HCT116 (cell line): ENCODE data around the gene UGT1A9. TPM values are rescaled to one million over a fixed set of nuclear protein-coding genes. Genes with fewer than 3 reads are reported as not detected.
"Not testable (repeated sequence)": the region's sequence is repeated elsewhere in the genome, so short reads cannot be mapped to it uniquely, and the experiment has no call there.

ENCODE experiments used
- ATAC-seq: fragments of 200-7000 bp; cut with Tn5 transposase; 2 replicates; pipeline ENCODE4 v1.9.1; 2020; ENCODE audit warnings: mild to moderate bottlenecking, moderate library complexity
- BruUV-seq: library from RNA; stranded (reverse); fragments of 400-500 nt; replicated peaks from 2 replicates; lab custom pipeline; 2021; lab: Mats Ljungman, UMichigan
- CTCF ChIA-PET: fragments of 300-600 bp; sonication (Branson Sonifier 250); formaldehyde crosslinking; loops from one replicate; lab custom pipeline; 2021; ENCODE audit warnings: antibody characterized with exemption; lab: Charles Lee
- POLR2A ChIA-PET: fragments of 300-600, 350-600 bp; sonication (Branson Sonifier 250); formaldehyde crosslinking; loops from one replicate; lab custom pipeline; 2021; ENCODE audit warnings: antibody characterized with exemption; lab: Charles Lee
- RAD21 ChIA-PET, 2 experiments: fragments of 300-600 bp; sonication (Branson Sonifier 250); formaldehyde crosslinking; loops; one replicate each; lab custom pipeline; 2023; ENCODE audit warnings: low total read pairs in 2 of 2; ENCODE audit not compliant: uncharacterized antibody in 2 of 2, unreplicated experiment in 2 of 2, low non-redundant PET in 1 of 2; lab: Charles Lee
- DNase-seq: peaks from one replicate; pipeline ENCODE4 v3.0.0-alpha.2; 2010; ENCODE audit warnings: low read depth, low spot score
- H2AFZ ChIP-seq: fragments of 200-600 bp; shearing (Covaris generic), sonication (generic); 2 replicates; pipeline ENCODE4 v1.6.1; 2017; ENCODE audit warnings: low read depth, mixed run types, mixed read lengths, antibody characterized with exemption, low read length; ENCODE audit not compliant: poor library complexity, severe bottlenecking
- H3K27ac ChIP-seq: 2 replicates; pipeline ENCODE4 v1.5.1; 2012; ENCODE audit warnings: low read depth, low read length
- H3K27me3 ChIP-seq: fragments of 200-600 bp; sonication (generic); 2 replicates; pipeline ENCODE4 v1.6.1; 2016; ENCODE audit warnings: mixed run types, low read length, mixed read lengths; ENCODE audit not compliant: insufficient read depth
- H3K36me3 ChIP-seq, 2 experiments: fragments of 200-500 bp in 1 of 2; fragments of 200-600 bp in 1 of 2; sonication (Bioruptor generic) in 1 of 2; sonication (generic) in 1 of 2; 2 replicates each; pipeline versions ENCODE4 v1.5.1 to v1.6.1; 2014 to 2016; ENCODE audit warnings: low read length in 2 of 2, inconsistent platforms in 1 of 2, mixed read lengths in 1 of 2, mixed run types in 1 of 2; ENCODE audit not compliant: insufficient read depth in 2 of 2, control insufficient read depth in 1 of 2
- H3K4me1 ChIP-seq, 2 experiments: fragments of 200-600 bp in 1 of 2; sonication (generic) in 1 of 2; 2 replicates each; pipeline versions ENCODE4 v1.5.1 to v1.6.1; 2012 to 2017; ENCODE audit warnings: low read length in 2 of 2, inconsistent platforms in 1 of 2, mild to moderate bottlenecking in 1 of 2, mixed read lengths in 1 of 2, mixed run types in 1 of 2, moderate library complexity in 1 of 2; ENCODE audit not compliant: insufficient read depth in 2 of 2, control insufficient read depth in 1 of 2
- H3K4me2 ChIP-seq: fragments of 200-600 bp; sonication (generic); 2 replicates; pipeline ENCODE4 v1.6.1; 2017; ENCODE audit warnings: mixed run types, low read length, mixed read lengths
- H3K4me3 ChIP-seq, 2 experiments: fragments of 200-600 bp in 1 of 2; sonication (generic) in 1 of 2; replicated peaks in 1 of 2; 2 replicates each; pipeline ENCODE4 v1.5.1; 2011 to 2016; ENCODE audit warnings: low read length in 2 of 2, control low read depth in 1 of 2, low read depth in 1 of 2, mild to moderate bottlenecking in 1 of 2, mixed read lengths in 1 of 2, mixed run types in 1 of 2
- H3K79me2 ChIP-seq: fragments of 200-600 bp; sonication (generic); 2 replicates; pipeline ENCODE4 v1.6.1; 2017; ENCODE audit warnings: mild to moderate bottlenecking, mixed run types, low read length, moderate library complexity, mixed read lengths; ENCODE audit not compliant: insufficient read depth
- H3K9ac ChIP-seq: fragments of 200-600 bp; sonication (generic); 2 replicates; pipeline ENCODE4 v1.6.1; 2016; ENCODE audit warnings: low read length, mixed read lengths
- H3K9me2 ChIP-seq: fragments of 200-600 bp; sonication (generic), shearing (Covaris generic); 2 replicates; pipeline ENCODE4 v1.6.1; 2017; ENCODE audit warnings: mixed run types, mild to moderate bottlenecking, moderate library complexity; ENCODE audit not compliant: insufficient read depth
- H3K9me3 ChIP-seq, 2 experiments: fragments of 200-500 bp in 1 of 2; fragments of 200-600 bp in 1 of 2; sonication (Bioruptor generic) in 1 of 2; sonication (generic) in 1 of 2; 2 replicates each; pipeline ENCODE4 v1.6.1; 2014 to 2017; ENCODE audit warnings: low read length in 2 of 2, mixed read lengths in 2 of 2, inconsistent platforms in 1 of 2, low read depth in 1 of 2, mild to moderate bottlenecking in 1 of 2, mixed run types in 1 of 2, moderate library complexity in 1 of 2; ENCODE audit not compliant: control insufficient read depth in 1 of 2, insufficient read depth in 1 of 2
- H4K20me1 ChIP-seq: fragments of 200-600 bp; sonication (generic), shearing (Covaris generic); 2 replicates; pipeline ENCODE4 v1.6.1; 2017; ENCODE audit warnings: mixed run types, mild to moderate bottlenecking, moderate library complexity; ENCODE audit not compliant: insufficient read depth
- ELF1 ChIP-seq: IDR thresholded peaks from 2 replicates; pipeline ENCODE4 v1.6.1; 2012; ENCODE audit warnings: low read depth, borderline replicate concordance
- JUND ChIP-seq: IDR thresholded peaks from 2 replicates; pipeline ENCODE4 v1.6.1; 2012
- SP1 ChIP-seq: IDR thresholded peaks from 2 replicates; pipeline ENCODE4 v1.6.1; 2012; ENCODE audit warnings: low read depth
- YY1 ChIP-seq: IDR thresholded peaks from 2 replicates; pipeline ENCODE4 v1.6.1; 2011; ENCODE audit warnings: low read length, low read depth, moderate library complexity, mild to moderate bottlenecking; ENCODE audit not compliant: insufficient replicate concordance; ENCODE audit errors: extremely low read depth
- intact Hi-C: fragments of 100-400 bp; cut with micrococcal nuclease; formaldehyde crosslinking; loops from 2 replicates; pipeline ENCODE4 v1.10.0; 2022
- total RNA-seq: library from RNA; stranded (reverse); gene quantifications from one replicate; pipeline ENCODE4 v1.2.1, GENCODE V29; 2021; ENCODE audit not compliant: unreplicated experiment
- TF ChIP-seq, protein P1 (sequence below), 3 experiments: fragments of 200-600 bp in 1 of 3; sonication (generic) in 1 of 3; IDR thresholded peaks in 2 of 3; conservative IDR thresholded peaks in 1 of 3; 2 replicates each; pipeline ENCODE4 v1.5.1; 2012 to 2017; ENCODE audit warnings: low read depth in 2 of 3, low read length in 2 of 3, antibody characterized with exemption in 1 of 3, borderline replicate concordance in 1 of 3, control low read depth in 1 of 3, mild to moderate bottlenecking in 1 of 3, mixed read lengths in 1 of 3, mixed run types in 1 of 3, moderate library complexity in 1 of 3; ENCODE audit not compliant: insufficient read depth in 1 of 3

Gene UGT1A9
- total RNA-seq, 1 experiment from 2014 or later: not detected

DNA sequence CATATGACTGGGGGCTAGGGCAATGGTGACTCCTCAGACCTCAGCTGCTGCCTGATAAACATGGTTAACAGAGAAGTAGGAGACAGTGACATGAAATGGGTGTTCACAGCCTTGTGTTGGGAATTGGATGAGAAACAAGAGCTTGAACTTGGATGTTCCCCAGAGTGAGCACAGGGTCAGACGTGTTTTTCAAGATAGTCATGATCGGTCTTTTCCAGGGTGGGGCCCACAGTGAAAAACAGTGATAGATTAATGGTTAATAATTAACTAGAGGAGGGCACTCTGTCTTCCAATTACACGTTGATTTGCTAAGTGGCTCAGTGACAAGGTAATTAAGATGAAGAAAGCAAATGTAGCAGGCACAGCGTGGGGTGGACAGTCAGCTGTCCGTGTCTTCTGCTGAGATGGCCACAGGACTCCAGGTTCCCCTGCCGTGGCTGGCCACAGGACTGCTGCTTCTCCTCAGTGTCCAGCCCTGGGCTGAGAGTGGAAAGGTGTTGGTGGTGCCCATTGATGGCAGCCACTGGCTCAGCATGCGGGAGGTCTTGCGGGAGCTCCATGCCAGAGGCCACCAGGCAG lies 57.1 kb downstream of the UGT1A9 start, which contains the start of gene UGT1A3:
UGT1A3 (plus strand) TSS at position 320 of the 579 bp plus-strand sequence; CDS start at position 405, 85 bp downstream.
- H4K20me1 ChIP-seq: no peaks in the 10 kb centered on the region
- H3K4me1 ChIP-seq: no peaks in the 10 kb centered on the region
- H2AFZ ChIP-seq: no peak within 1 kb of the TSS
- no peaks in the 10 kb centered on the region for H3K27me3 ChIP-seq
- ATAC-seq (no peak), DNase-seq (no peak)
- H3K27ac ChIP-seq: no peak within 1 kb of the TSS
- TF ChIP-seq YY1 (no peak), JUND (no peak), SP1 (no peak), ELF1 (no peak)
- TF ChIP-seq, protein P1, sequence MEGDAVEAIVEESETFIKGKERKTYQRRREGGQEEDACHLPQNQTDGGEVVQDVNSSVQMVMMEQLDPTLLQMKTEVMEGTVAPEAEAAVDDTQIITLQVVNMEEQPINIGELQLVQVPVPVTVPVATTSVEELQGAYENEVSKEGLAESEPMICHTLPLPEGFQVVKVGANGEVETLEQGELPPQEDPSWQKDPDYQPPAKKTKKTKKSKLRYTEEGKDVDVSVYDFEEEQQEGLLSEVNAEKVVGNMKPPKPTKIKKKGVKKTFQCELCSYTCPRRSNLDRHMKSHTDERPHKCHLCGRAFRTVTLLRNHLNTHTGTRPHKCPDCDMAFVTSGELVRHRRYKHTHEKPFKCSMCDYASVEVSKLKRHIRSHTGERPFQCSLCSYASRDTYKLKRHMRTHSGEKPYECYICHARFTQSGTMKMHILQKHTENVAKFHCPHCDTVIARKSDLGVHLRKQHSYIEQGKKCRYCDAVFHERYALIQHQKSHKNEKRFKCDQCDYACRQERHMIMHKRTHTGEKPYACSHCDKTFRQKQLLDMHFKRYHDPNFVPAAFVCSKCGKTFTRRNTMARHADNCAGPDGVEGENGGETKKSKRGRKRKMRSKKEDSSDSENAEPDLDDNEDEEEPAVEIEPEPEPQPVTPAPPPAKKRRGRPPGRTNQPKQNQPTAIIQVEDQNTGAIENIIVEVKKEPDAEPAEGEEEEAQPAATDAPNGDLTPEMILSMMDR (IDR thresholded peaks at IDR 0.05 in 2 of 3, conservative IDR thresholded peaks at IDR 0.05 in 1 of 3; ENCODE audit: borderline replicate concordance in 1 of 3, insufficient read depth in 1 of 3, low read depth in 2 of 3, low read length in 2 of 3): no peak
- ChIA-PET POLR2A (no interaction called here), CTCF (interaction anchor here (0.9 kb wide), 1 partner anchor 17 kb away, joined by 3 read pairs; no protein-coding TSS in a partner anchor), RAD21 (no interaction called here)
- no peaks in the 10 kb centered on the region for H3K9me3 ChIP-seq
- no peak within 1 kb of the TSS for H3K9ac ChIP-seq
- intact Hi-C loops: no loop called here
- no peak within 1 kb of the TSS for H3K4me3 ChIP-seq
- no peaks in the 10 kb centered on the region for H3K79me2 ChIP-seq
- H3K9me2 ChIP-seq: no peaks in the 10 kb centered on the region
- no peaks in the 10 kb centered on the region for H3K36me3 ChIP-seq
- no TSS peak for BruUV-seq
- no peak within 1 kb of the TSS for H3K4me2 ChIP-seq

DNA sequence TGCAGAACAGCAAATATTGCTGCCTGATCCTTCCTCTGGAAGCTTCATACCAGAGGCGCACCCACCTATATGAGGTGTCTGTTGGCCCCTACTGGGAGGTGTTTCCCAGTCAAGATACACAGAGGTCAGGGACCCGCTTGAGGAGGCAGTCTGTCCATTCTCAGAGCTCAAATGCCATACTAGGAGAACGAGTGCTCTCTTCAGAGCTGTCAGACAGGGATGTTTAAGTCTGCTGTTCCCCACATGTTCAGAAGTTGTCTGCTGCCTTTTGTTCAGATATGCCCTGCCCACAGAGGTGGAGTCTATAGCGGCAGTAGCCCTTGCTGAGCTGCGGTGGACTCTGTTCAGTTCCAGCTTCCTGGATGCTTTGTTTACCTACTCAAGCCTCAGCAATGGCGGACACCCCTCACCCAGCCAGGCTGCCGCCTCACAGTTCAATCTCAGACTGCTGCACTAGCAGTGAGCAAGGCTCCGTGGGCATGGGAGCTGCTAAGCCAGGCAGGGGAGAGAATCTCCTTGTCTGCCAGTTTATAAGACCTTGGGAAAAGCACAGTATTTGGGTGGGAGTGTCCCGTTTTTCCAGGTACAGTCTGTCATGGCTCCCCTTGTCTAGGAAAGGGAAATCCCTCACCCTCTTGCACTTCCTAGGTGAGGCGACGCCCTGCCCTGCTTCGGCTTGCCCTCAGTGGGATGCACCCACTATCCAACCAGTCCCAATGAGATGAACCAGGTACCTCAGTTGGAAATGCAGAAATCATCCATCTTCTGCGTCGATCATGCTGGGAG lies 65.4 kb downstream of the UGT1A9 start:
- H3K36me3 ChIP-seq, H3K4me3 ChIP-seq, BruUV-seq, H3K9ac ChIP-seq, RAD21 ChIA-PET, H3K27ac ChIP-seq, H3K4me1 ChIP-seq, H3K9me2 ChIP-seq, POLR2A ChIA-PET, H4K20me1 ChIP-seq, H3K27me3 ChIP-seq, H3K4me2 ChIP-seq, H2AFZ ChIP-seq, ATAC-seq, intact Hi-C loops, CTCF ChIA-PET, H3K79me2 ChIP-seq, H3K9me3 ChIP-seq, DNase-seq: not testable (repeated sequence)
